HT1080 (cell line): ENCODE results near the gene CA11. TPM values are rescaled to one million over a fixed set of nuclear protein-coding genes. Genes with fewer than 3 reads are reported as not detected.

Source experiments
- DNase-seq: peaks from one replicate; pipeline ENCODE4 v3.0.0-alpha.2; 2015; ENCODE audit warnings: low read depth
- total RNA-seq: library from RNA; depleted of rRNA; stranded (reverse); fragments of >200 nt; shearing (Covaris generic); gene quantifications from 2 replicates; pipeline ENCODE4 v1.2.3, GENCODE V29; 2014; rRNA removed

The CA11 gene
- total RNA-seq, 1 experiment from 2014 or later, result 1.4 TPM

- DNase-seq, result peak; percentile 93
Observed at GRCh38 chr19:48588670-48589401, 57.2 kb downstream of the CA11 start.

Other genes starting within 250 kb of the CA11 start
- 97.2 and 113 TPM in 2 replicates for gene GRWD1, start 200.2 kb downstream of the CA11 start, total RNA-seq
- 0.40 and 0.79 TPM in 2 replicates for gene KCNJ14, start 190.6 kb downstream of the CA11 start, total RNA-seq
- gene CYTH2, start 176.8 kb downstream of the CA11 start, total RNA-seq, result 38.1 and 44.3 TPM in 2 replicates
- gene LMTK3, start 134.4 kb downstream of the CA11 start, total RNA-seq, result 0.05 TPM in 1 of 2 replicates, not detected in the other
- not detected in 2 replicates for gene SULT2B1, start 94.0 kb downstream of the CA11 start, total RNA-seq
- gene SPACA4, start 39.4 kb downstream of the CA11 start, total RNA-seq, result not detected in 2 replicates
- gene FAM83E, start 31.1 kb downstream of the CA11 start, total RNA-seq, result 1.2 TPM in 1 of 2 replicates, not detected in the other
- 2,830 and 3,901 TPM in 2 replicates for gene RPL18, start 27.0 kb downstream of the CA11 start, total RNA-seq
- 15.9 and 16.5 TPM in 2 replicates for gene SPHK2, start 26.7 kb downstream of the CA11 start, total RNA-seq
- 10.3 and 11.1 TPM in 2 replicates for gene DBP, start 8.8 kb downstream of the CA11 start, total RNA-seq
- not detected in 2 replicates for gene NTN5, start 26.8 kb upstream of the CA11 start, total RNA-seq
- gene FUT2, start 49.8 kb upstream of the CA11 start, total RNA-seq, result not detected in 2 replicates
- gene MAMSTR, start 73.5 kb upstream of the CA11 start, total RNA-seq, result 0.35 TPM in 1 of 2 replicates, not detected in the other
- not detected in 2 replicates for gene RASIP1, start 94.4 kb upstream of the CA11 start, total RNA-seq
- gene IZUMO1, start 100.7 kb upstream of the CA11 start, total RNA-seq, result not detected in 2 replicates
- 0.10 TPM in 1 of 2 replicates, not detected in the other for gene FUT1, start 106.5 kb upstream of the CA11 start, total RNA-seq
- gene FGF21, start 109.3 kb upstream of the CA11 start, total RNA-seq, result not detected in 2 replicates
- gene BCAT2, start 164.8 kb upstream of the CA11 start, total RNA-seq, result 54.2 and 60.6 TPM in 2 replicates
- gene HSD17B14, start 190.3 kb upstream of the CA11 start, total RNA-seq, result not detected in 2 replicates
- gene PLEKHA4, start 222.4 kb upstream of the CA11 start, total RNA-seq, result 0.31 TPM in 1 of 2 replicates, not detected in the other
- gene PPP1R15A, start 226.2 kb upstream of the CA11 start, total RNA-seq, result 44.3 and 49.4 TPM in 2 replicates